ENCODE results near the gene SPDYC. TPM values are rescaled to one million over a fixed set of nuclear protein-coding genes. Genes with fewer than 3 reads are reported as not detected.

Gene SPDYC
- total RNA-seq, 2 donors from 2014 or later: not detected

GRCh38 chr11:65150509-65151299, 19.3 kb upstream of the SPDYC start:
- Histone ChIP-seq H3K9me3 (no peaks in the 10 kb centered on the region), H3K4me1 (no peaks in the 10 kb centered on the region), H3K9ac (ENCODE audit: low read depth in 2 of 2, low read length in 2 of 2) (peak overlapping the region in 1 of 2 donors; percentile 3), H3K27ac (peak overlapping the region; percentile 29), H3K27me3 (no peaks in the 10 kb centered on the region), H3K36me3 (no peaks in the 10 kb centered on the region), H3K4me3 (no peak overlapping the region)
- TF ChIP-seq CTCF (IDR thresholded peaks at IDR 0.05): no peak
- intact Hi-C loops (cut with DNase I): no loop called here
- DNase-seq: peak; percentile 91

DNA sequence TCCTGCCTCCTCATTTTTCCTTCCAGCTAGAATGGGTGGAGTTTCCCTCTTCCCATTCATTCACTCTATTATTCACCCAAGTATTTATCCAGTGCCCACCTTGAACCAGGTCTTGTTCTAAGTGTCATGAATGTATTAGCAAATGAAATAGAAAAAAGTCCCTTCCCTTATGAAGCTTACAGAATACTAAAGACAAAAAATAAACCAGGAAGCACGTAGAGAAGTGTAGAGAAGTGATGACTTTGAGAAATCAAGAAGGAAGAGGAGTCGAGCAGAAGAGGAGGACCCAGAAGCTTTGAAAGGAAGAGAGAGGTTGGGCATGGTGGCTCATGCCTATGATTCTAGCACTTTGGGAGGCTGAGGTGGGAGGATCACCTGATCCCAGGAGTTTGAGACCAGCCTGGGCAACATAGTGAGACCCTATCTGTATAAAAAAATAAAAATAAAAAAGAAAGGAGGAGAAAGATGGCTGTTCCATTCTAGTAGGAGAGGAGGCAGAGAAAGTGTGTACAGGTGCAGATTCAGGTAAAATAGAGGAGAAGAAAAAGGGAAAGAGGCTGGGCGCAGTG, 18.6 kb upstream of the SPDYC start:
- Histone ChIP-seq H3K36me3 (no peaks in the 10 kb centered on the region), H3K4me3 (no peak overlapping the region), H3K9ac (ENCODE audit: low read depth in 2 of 2, low read length in 2 of 2) (no peak overlapping the region), H3K27ac (peak overlapping the region; percentile 29), H3K9me3 (no peaks in the 10 kb centered on the region), H3K27me3 (no peaks in the 10 kb centered on the region), H3K4me1 (no peaks in the 10 kb centered on the region)
- no peak for TF ChIP-seq CTCF (IDR thresholded peaks at IDR 0.05)
- intact Hi-C loops (cut with DNase I): no loop called here
- no peak for DNase-seq

GRCh38 chr11:65152122-65152521, 17.9 kb upstream of the SPDYC start:
- peak overlapping the region; percentile 29 for H3K27ac ChIP-seq
- TF ChIP-seq CTCF (IDR thresholded peaks at IDR 0.05): no peak
- no peaks in the 10 kb centered on the region for H3K4me1 ChIP-seq
- intact Hi-C loops (cut with DNase I): no loop called here
- H3K27me3 ChIP-seq: no peaks in the 10 kb centered on the region
- no peak overlapping the region for H3K4me3 ChIP-seq
- no peak overlapping the region for H3K9ac ChIP-seq (ENCODE audit: low read depth in 2 of 2, low read length in 2 of 2)
- no peaks in the 10 kb centered on the region for H3K36me3 ChIP-seq
- DNase-seq: no peak
- H3K9me3 ChIP-seq: no peaks in the 10 kb centered on the region

DNA sequence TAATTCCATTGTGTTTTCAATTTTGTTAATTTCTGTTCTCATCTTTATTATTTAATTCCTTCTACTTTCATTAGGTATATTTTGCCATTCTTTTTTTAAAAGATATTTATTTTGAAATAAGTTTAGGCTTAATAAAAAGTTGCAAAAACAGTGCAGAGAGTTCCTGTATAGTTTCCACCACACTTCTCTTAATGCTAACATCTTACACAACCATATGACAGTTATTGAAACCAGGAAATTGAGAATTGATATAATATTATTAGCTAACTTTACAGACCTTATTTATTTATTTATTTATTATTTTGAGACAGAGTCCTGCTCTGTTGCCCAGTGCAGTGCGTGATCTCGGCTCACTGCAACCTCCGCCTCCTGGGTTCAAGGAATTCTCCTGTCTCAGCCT, 13.8 kb upstream of the SPDYC start:
- no peak overlapping the region for H3K9ac ChIP-seq (ENCODE audit: low read depth in 2 of 2, low read length in 2 of 2)

DNA sequence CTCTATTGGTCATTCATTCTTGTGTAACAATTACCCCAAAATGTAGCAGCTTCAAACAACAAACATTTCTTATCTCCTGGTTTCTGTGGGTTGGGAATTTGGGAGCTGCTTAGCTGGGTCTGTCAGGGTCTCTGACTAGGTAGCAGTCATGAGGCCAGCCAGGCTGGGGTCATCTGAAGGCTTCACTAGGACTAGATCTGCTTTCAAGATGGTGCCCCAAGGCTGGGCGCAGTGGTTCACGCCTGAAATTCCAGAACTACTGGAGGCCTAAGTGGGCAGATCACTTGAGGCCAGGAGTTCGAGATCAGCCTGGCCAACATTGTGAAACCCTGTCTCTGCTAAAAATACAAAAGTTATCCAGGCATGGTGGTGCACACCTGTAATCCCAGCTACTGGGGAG, 13.1 kb upstream of the SPDYC start:
- no peak for TF ChIP-seq CTCF (IDR thresholded peaks at IDR 0.05)
- no peak overlapping the region for H3K9ac ChIP-seq (ENCODE audit: low read depth in 2 of 2, low read length in 2 of 2)
- no peaks in the 10 kb centered on the region for H3K27me3 ChIP-seq
- DNase-seq: no peak
- H3K27ac ChIP-seq: no peak overlapping the region
- H3K36me3 ChIP-seq: no peaks in the 10 kb centered on the region
- no peaks in the 10 kb centered on the region for H3K4me1 ChIP-seq
- H3K9me3 ChIP-seq: no peaks in the 10 kb centered on the region
- intact Hi-C loops (cut with DNase I): no loop called here
- no peak overlapping the region for H3K4me3 ChIP-seq

More for the DNA sequence above, 13.8 kb upstream of the SPDYC start:
- Histone ChIP-seq H3K27ac (no peak overlapping the region), H3K36me3 (no peaks in the 10 kb centered on the region), H3K4me3 (no peak overlapping the region), H3K4me1 (no peaks in the 10 kb centered on the region), H3K9me3 (no peaks in the 10 kb centered on the region), H3K27me3 (no peaks in the 10 kb centered on the region)
- intact Hi-C loops (cut with DNase I): no loop called here
- no peak for DNase-seq
- no peak for TF ChIP-seq CTCF (IDR thresholded peaks at IDR 0.05)

All from colonic mucosa (tissue), 4 donors.